Measurements from ENCODE around the gene MRPL54. TPM values are rescaled to one million over a fixed set of nuclear protein-coding genes. Genes with fewer than 3 reads are reported as not detected.
"Not testable (repeated sequence)": the region's sequence is repeated elsewhere in the genome, so short reads cannot be mapped to it uniquely, and the experiment has no call there.

Gene MRPL54
- total RNA-seq, 1 experiment from 2014 or later, result 67.1 TPM

GRCh38 chr19:3765121-3765520 lies 2.6 kb downstream of the MRPL54 start (continued):
- TF ChIP-seq ZNF274 (IDR thresholded peaks at IDR 0.05; ENCODE audit: low read depth, low read length), result no peak
- no peak for TF ChIP-seq ZFX (IDR thresholded peaks at IDR 0.05)
- TF ChIP-seq ZBTB33 (IDR thresholded peaks at IDR 0.05; ENCODE audit: extremely low read depth, insufficient replicate concordance, low read length), result no peak

GRCh38 chr19:3765757-3766156 lies 3.3 kb downstream of the MRPL54 start:
- CTCF ChIA-PET; ATAC-seq; H3K27ac ChIP-seq (ENCODE audit: low read depth, low read length); H3K4me3 ChIP-seq (replicated peaks in 1 of 2; ENCODE audit: low read depth in 1 of 2, low read length in 2 of 2); H3K9me2 ChIP-seq (ENCODE audit: insufficient read depth); H3K9me3 ChIP-seq (ENCODE audit: control insufficient read depth in 1 of 2, insufficient read depth in 1 of 2, low read depth in 1 of 2, low read length in 2 of 2); DNase-seq (ENCODE audit: low read depth, low spot score); H3K27me3 ChIP-seq (ENCODE audit: insufficient read depth, low read length); intact Hi-C loops (cut with micrococcal nuclease); H2AFZ ChIP-seq (ENCODE audit: low read depth, low read length, poor library complexity, severe bottlenecking); H4K20me1 ChIP-seq (ENCODE audit: insufficient read depth); BruUV-seq (replicated peaks); H3K9ac ChIP-seq (ENCODE audit: low read length); H3K4me2 ChIP-seq (ENCODE audit: low read length); H3K36me3 ChIP-seq (ENCODE audit: control insufficient read depth in 1 of 2, insufficient read depth in 2 of 2, low read length in 2 of 2); POLR2A ChIA-PET: not testable (repeated sequence)
- Histone ChIP-seq H3K4me1 (ENCODE audit: control insufficient read depth in 1 of 2, insufficient read depth in 2 of 2, low read length in 2 of 2) (peaks cover 3 to 11% of the 10 kb centered on the region in 2 experiments; a peak in 2 of 4 replicates), H3K79me2 (ENCODE audit: insufficient read depth, low read length) (peaks cover 14% of the 10 kb centered on the region)
- RAD21 ChIA-PET (ENCODE audit: low non-redundant PET in 1 of 2, low total read pairs in 2 of 2, uncharacterized antibody in 2 of 2, unreplicated experiment in 2 of 2), result interaction anchor here in 1 of 2 experiments (0.7 kb wide), 1 partner anchor 56 kb away, joined by 8 read pairs; no protein-coding TSS in a partner anchor

- TF ChIP-seq TCF7L2 (IDR thresholded peaks at IDR 0.05; ENCODE audit: borderline replicate concordance, extremely low read depth, insufficient read depth, insufficient read length) (no peak), ELF1 (IDR thresholded peaks at IDR 0.05; ENCODE audit: borderline replicate concordance, low read depth) (no peak), FOSL1 (IDR thresholded peaks at IDR 0.05; ENCODE audit: low read depth) (no peak), EGR1 (IDR thresholded peaks at IDR 0.05; ENCODE audit: low read depth) (no peak), CEBPB (IDR thresholded peaks at IDR 0.05; ENCODE audit: low read depth) (no peak)
- CTCF ChIA-PET, result no interaction called here
- Histone ChIP-seq H2AFZ (ENCODE audit: low read depth, low read length, poor library complexity, severe bottlenecking) (no peak overlapping the region), H3K27me3 (ENCODE audit: insufficient read depth, low read length) (no peaks in the 10 kb centered on the region), H3K4me1 (ENCODE audit: control insufficient read depth in 1 of 2, insufficient read depth in 2 of 2, low read length in 2 of 2) (peaks cover 3 to 9% of the 10 kb centered on the region in 2 experiments; a peak in 2 of 4 replicates), H3K9me3 (ENCODE audit: control insufficient read depth in 1 of 2, insufficient read depth in 1 of 2, low read depth in 1 of 2, low read length in 2 of 2) (no peaks in the 10 kb centered on the region), H3K36me3 (ENCODE audit: control insufficient read depth in 1 of 2, insufficient read depth in 2 of 2, low read length in 2 of 2) (peaks cover 0 to 5% of the 10 kb centered on the region in 2 experiments; a peak in 2 of 4 replicates), H3K27ac (ENCODE audit: low read depth, low read length) (no peak overlapping the region), H3K79me2 (ENCODE audit: insufficient read depth, low read length) (peaks cover 6% of the 10 kb centered on the region), H3K4me3 (replicated peaks in 1 of 2; ENCODE audit: low read depth in 1 of 2, low read length in 2 of 2) (no peak overlapping the region), H3K9me2 (ENCODE audit: insufficient read depth) (no peaks in the 10 kb centered on the region), H3K9ac (ENCODE audit: low read length) (no peak overlapping the region), H4K20me1 (ENCODE audit: insufficient read depth) (no peaks in the 10 kb centered on the region), H3K4me2 (ENCODE audit: low read length) (no peak overlapping the region)
- intact Hi-C loops (cut with micrococcal nuclease), result no loop called here
- POLR2A ChIA-PET, result no interaction called here
- no peak for ATAC-seq
- DNase-seq (ENCODE audit: low read depth, low spot score), result no peak
- RAD21 ChIA-PET (ENCODE audit: low non-redundant PET in 1 of 2, low total read pairs in 2 of 2, uncharacterized antibody in 2 of 2, unreplicated experiment in 2 of 2), result no interaction called here
- BruUV-seq (replicated peaks), result no TSS peak
Measured at GRCh38 chr19:3766520-3766919, 4.0 kb downstream of the MRPL54 start.

Data from HCT116 (cell line).